OCI-LY1 (cell line): ENCODE data around the gene CDCA3.

ENCODE experiments used
- EZH2 ChIP-seq: fragments of 200-600 bp; sonication (generic), shearing (Covaris generic); IDR thresholded peaks from 2 replicates; pipeline ENCODE4 v1.8.0; 2017; ENCODE audit warnings: borderline replicate concordance, mixed run types, mild to moderate bottlenecking, antibody characterized with exemption, low read length, moderate library complexity, mixed read lengths
- TF ChIP-seq, protein P1 (sequence below): fragments of 200-600 bp; sonication (generic), shearing (Covaris generic); IDR thresholded peaks from 2 replicates; pipeline ENCODE4 v1.5.1; 2017; ENCODE audit warnings: mild to moderate bottlenecking, antibody characterized with exemption, low read length, moderate library complexity, mixed read lengths

DNA sequence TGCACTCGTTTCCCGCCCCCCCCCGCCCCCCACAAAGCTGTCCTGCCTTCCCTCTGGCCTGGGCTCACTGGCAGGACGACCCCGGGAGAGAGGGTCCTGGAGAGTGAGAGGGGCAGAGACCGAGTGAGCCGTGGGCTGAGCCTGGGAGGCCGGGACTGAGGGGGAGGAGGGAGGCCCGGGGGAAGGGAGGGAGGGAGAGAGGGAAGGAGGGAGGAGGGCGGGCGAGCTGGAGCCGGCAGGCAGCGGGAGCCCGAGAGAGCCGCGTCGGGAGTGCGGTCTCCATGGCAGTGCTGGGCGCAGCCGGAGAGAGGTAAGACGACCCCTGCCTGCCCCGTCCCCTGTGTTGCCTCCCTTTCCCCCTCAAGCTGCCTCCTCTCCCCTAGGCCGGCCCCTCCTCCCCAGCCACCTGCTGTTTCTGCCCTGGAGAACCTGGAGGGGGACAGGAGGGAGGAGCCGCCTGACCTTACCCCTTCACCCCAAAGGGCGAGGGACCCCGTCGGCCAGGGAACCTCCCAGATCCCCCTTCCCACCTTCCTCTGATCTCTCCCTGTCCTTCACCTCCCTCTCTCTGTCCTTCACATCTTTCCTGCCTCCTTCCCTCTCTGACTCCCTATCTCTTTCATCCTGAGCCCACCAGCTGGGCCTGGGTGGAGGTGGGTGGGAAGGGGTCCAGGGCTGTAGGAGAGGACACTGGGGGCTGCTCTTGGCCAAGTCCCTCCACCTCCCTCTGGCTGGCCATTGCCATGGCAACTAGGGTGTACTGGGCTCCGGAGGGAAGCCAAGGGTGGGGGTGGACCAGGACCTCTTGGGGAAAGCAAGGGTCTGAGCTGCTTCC lies 29.3 kb downstream of the CDCA3 start, which contains the start of gene GPR162:
- TF ChIP-seq, protein P1, sequence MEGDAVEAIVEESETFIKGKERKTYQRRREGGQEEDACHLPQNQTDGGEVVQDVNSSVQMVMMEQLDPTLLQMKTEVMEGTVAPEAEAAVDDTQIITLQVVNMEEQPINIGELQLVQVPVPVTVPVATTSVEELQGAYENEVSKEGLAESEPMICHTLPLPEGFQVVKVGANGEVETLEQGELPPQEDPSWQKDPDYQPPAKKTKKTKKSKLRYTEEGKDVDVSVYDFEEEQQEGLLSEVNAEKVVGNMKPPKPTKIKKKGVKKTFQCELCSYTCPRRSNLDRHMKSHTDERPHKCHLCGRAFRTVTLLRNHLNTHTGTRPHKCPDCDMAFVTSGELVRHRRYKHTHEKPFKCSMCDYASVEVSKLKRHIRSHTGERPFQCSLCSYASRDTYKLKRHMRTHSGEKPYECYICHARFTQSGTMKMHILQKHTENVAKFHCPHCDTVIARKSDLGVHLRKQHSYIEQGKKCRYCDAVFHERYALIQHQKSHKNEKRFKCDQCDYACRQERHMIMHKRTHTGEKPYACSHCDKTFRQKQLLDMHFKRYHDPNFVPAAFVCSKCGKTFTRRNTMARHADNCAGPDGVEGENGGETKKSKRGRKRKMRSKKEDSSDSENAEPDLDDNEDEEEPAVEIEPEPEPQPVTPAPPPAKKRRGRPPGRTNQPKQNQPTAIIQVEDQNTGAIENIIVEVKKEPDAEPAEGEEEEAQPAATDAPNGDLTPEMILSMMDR: no peak
- TF ChIP-seq EZH2: no peak
